Measurements from ENCODE around the gene STUB1.

The STUB1 gene

DNA sequence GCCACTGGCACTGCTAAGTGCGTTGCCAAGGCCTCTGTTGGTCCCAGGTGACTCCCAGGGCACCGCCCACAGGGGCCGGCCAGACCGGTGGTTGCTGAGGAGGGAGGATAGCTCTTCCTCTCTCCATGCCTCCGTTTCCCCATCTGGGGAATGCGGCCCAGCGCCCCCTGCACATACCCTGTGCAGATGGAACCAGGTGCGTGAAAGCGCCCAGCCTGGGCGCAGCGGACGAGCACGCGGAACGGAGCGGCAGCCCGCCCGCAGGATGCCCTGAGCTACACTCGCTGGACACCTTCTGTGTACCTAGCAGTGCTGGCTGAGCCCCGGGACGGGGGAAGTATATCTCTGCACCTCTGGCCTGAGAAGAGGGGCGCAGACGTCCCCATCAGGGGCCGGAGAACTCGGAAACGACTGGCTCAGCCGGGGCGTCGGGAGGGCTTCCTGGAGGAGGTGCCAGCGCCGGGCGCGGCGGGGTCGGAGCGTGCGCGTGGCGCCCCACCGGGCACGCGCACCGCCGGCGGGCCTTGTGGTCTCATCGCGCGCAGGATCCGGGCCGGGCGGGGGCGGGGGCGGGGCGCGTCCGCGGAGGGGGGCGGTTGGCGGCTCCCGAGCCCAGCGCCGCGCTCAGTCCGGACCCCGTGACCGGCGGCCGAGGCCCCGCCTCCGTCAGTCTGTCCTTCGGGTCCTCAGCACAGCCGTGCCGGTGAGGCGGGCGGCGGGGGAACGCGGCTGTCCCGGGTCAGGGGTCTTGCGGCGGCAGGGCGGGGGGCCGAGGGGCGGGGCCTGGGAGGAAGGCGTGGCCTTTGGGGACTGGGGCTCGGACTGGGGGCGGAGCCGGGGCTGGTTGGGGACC lies 46.5 kb downstream of the STUB1 start, which contains the start of the genes CCDC78 and HAGHL:
CCDC78 (minus strand) TSS at position 6 of the 853 bp plus-strand sequence. CDS start 76 bp downstream, outside the sequence.
HAGHL (plus strand) TSS at position 669 of the 853 bp plus-strand sequence. CDS start 404 bp downstream, outside the sequence.
- DNase-seq, result no peak

DNA sequence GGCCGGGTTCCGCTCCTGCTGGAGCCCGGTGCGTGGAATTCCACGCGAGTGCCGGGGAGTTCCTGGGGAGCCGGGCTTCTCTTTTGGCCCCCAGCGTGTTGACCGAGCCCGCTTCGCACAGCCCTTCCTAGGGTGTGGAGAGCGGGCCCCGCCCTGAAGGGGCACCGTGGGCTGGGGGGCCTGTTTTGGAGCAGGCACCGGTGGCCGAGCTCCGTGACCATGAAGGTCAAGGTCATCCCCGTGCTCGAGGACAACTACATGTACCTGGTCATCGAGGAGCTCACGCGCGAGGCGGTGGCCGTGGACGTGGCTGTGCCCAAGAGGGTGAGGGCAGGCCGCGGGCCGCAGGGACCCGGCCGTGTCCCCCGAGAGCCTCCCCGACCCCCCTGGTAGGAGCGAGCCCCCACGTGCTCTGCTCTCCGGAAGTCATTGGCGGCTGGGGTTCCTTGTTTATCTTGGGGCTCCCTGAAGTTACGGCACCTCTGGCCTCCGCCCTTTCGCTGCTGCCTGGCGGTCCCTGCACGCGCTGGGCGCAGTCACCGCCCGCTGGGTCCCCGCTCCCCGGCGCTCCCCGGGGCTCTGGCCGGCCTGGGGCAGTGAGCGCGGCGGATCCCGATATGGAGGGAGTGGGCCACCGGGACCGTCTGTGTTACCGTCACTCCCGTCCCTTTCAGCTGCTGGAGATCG lies 47.2 kb downstream of the STUB1 start:
- DNase-seq, result no peak

DNA sequence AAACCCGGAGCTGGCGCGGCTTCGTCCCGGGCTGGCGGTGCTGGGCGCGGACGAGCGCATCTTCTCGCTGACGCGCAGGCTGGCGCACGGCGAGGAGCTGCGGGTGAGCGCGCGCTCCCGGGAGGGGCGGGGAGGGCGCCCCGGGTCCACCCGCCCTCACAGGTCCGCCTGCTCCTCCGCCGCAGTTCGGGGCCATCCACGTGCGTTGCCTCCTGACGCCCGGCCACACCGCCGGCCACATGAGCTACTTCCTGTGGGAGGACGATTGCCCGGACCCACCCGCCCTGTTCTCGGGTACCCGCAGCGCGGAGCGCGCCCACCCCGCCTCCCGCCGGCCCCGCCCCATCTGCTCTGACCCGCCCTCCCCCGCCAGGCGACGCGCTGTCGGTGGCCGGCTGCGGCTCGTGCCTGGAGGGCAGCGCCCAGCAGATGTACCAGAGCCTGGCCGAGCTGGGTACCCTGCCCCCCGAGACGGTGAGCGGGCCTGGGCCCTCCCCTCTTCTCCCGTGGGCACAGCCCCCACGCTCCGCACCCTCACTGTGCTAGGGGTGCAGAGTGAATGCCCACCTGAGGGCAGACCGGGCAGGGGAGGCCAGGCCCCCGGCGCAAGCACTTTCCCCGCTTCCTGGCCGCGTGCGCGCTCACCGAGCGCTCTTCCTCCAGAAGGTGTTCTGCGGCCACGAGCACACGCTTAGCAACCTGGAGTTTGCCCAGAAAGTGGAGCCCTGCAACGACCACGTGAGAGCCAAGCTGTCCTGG lies 48.1 kb downstream of the STUB1 start:
- no peak for DNase-seq

DNA sequence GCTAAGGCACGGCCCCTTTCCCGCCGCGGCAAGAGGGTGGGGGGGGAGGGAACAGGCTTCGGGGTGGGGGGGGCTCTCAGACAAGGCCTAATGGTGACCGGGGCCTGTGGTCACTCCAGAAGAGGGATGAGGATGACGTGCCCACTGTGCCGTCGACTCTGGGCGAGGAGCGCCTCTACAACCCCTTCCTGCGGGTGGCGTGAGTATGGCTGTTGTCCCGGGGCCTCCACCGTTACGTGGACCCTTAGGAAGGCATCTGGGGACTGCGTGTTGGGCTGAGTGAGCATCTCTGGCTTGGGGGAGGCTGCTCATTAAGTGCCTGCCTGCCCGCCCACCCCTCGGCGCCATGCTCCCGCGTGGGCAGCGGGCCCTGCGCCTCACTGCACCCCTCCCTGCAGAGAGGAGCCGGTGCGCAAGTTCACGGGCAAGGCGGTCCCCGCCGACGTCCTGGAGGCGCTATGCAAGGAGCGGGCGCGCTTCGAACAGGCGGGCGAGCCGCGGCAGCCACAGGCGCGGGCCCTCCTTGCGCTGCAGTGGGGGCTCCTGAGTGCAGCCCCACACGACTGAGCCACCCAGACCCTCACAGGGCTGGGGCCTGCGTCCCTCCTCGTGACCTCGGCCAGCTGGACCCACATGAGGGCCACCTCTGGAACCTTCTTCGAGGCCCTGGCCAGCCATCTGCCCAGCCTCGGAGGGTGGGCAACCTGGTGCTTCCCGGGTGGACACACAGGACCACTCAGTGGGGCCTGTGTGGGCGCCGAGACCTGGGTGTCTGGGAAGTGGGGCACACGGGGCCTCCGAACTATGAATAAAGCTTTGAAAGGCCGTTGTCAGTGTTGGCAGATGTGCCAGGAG lies 48.9 kb downstream of the STUB1 start:
- no peak for DNase-seq

DNA sequence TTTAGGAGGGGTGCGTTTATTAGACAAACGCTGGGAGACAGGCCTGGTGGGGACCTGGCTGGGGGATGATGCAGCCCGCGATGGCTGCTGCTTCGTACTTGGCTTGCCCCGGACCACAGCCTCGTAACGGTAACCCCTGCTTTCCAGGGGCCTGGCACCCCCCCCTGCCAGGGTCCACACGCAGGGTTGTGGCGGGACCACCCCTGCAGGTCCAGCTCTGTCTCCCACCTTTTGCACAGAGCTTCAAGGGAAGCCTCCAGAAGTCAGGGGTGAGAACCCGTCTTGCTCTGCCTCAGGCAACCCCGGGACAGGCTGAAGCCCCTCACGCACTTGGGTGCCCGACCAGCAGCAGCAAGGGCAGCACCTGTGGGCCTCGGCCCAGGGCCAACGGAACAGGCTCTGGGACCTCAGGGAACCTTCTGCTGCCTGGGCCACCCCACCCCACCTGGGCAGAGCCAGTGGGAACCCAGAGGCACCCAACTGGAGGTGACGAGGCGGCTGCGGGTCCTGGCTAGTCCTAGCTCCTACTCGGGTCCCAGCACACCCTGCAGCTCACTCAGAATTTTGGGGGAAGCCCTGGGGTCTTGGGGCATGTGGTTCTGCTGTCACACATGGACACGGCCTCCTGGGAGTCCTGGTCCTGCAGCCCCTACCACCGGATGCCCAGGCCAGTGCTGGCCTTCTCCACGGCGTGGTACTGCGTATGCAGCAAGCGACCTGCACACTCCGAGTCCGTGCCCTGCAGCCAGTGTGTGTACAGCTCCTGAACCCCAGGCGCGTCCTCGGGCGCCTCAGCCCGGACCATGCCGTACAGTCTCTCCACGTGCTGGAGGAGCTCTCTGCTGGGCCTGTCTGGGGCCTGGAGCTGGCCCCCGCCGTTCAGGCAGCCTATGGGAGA lies 49.8 kb downstream of the STUB1 start:
- DNase-seq, result no peak

DNA sequence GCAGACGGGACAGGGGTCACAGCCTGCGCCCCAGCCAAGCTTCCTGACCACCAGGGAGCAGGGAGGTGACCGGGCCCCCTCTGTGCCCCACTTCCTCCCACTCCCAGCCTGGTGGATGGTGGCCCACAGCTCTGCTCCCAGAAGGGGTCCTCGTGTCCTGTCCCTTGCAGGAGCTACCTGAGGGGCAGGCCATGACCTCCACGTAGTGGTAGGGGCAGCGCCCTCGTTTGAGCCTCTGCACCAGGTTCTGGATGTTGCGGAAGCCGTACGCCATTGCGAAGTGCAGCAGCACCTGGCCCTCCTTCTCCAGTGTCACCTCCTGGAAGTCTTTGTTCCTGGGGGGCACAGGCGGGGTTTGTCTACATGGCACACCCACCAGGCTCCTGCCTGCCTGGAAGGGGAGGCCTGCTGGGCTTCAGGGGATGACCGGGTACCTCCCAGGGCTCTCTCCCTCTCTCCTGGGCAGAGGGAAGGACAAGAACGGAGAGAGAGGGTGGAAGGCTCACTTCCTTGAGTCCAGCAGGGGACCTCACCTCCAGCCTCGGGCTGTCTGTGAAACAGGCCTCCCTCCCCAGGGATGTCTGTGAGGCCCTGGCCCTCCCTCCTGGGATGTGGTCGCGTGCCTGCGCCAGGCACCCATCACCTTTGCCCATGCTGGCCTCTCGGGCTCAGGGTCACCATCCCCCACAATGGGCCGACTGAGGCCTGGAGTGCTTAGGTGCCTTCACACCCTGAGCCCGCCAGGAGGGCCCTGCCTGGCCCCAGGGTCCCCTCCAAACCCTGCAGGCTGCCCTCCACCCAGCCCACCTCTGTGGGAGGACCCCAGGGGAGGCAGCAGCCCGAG lies 50.7 kb downstream of the STUB1 start:
- DNase-seq, result no peak

DNA sequence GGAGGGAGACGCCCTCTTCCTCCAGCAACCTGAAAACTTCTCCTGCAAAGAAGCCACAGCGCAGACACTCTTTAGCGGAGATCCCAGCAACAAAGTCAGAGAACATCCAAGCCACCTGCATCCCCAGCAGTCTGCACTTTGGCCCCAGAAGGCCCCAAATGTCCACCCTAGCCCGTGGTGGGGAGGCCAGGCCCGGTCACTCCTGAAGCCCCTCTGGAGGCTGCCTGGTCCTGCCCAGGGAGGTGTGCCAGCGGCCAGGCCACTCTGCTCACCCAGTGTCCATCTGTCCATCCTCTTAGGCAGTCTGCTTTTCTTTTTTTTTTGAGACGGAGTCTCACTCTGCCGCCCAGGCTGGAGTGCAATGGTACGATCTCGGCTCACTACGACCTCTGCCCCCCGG lies 52.1 kb downstream of the STUB1 start:
- DNase-seq, result no peak

All from SHP77 treated with DMSO at 0.1 percent for 48 hours (cell line).